Gastrocnemius medialis (tissue), 4 donors: ENCODE data around the gene SHANK1.

ENCODE experiments used
- CTCF ChIP-seq, 5 experiments: fragments of 450-650 bp in 3 of 5; fragments of 200-600 bp in 2 of 5; sonication (generic) in 2 of 5; IDR thresholded peaks in 4 of 5; conservative IDR thresholded peaks in 1 of 5; 1 replicate in 4 of 5; 2 replicates in 1 of 5; pipeline ENCODE4 v1.5.1; 2016 to 2019; ENCODE audit warnings: antibody characterized with exemption in 5 of 5, mild to moderate bottlenecking in 3 of 5, moderate library complexity in 3 of 5
- POLR2A ChIP-seq, 2 donors: fragments of 450-650 bp; IDR thresholded peaks; one replicate each; pipeline ENCODE4 v1.6.1; 2017; ENCODE audit warnings: antibody characterized with exemption in 2 of 2, mild to moderate bottlenecking in 2 of 2, moderate library complexity in 2 of 2

DNA sequence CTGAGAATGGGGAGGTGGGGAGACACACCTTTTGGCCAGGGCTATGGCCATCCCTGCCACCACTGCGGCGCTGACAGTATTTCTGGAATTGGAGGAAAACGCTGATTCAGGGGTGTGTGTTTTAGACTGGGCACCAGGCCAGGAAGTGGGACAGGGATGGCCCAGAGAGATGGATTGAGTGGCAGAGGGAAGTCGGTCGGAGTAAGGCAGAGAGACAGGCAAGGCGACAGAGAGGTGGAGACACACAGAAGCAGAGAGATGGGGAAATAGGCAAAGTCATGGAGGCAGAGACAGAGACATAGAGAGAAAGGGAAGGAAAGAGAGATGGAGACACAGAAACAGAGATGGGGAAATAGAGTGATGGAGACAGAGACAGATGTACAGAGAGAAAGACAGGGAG is 74.5 kb downstream of the SHANK1 start:
- TF ChIP-seq CTCF (IDR thresholded peaks at IDR 0.05 in 4 of 5, conservative IDR thresholded peaks at IDR 0.05 in 1 of 5) (no peak), POLR2A (IDR thresholded peaks at IDR 0.05) (no peak)
